OCI-LY1 (cell line): ENCODE measurements around the gene RAI1.

ENCODE experiments used
- H2AFZ ChIP-seq: fragments of 200-600 bp; sonication (generic), shearing (Covaris generic); 2 replicates; pipeline ENCODE4 v1.6.0; 2014; ENCODE audit warnings: antibody characterized with exemption, mild to moderate bottlenecking, low read length
- H3F3A ChIP-seq: fragments of 200-600 bp; sonication (generic), shearing (Covaris generic); 2 replicates; pipeline ENCODE4 v1.6.0; 2014; ENCODE audit warnings: mild to moderate bottlenecking, antibody characterized with exemption, low read length, moderate library complexity; ENCODE audit not compliant: insufficient read depth
- H3K27ac ChIP-seq: fragments of 200-600 bp; sonication (generic); 2 replicates; pipeline ENCODE4 v1.5.1; 2014; ENCODE audit warnings: low read length, mixed run types, mild to moderate bottlenecking, low read depth; ENCODE audit not compliant: poor library complexity, severe bottlenecking
- H3K27me3 ChIP-seq: fragments of 200-600 bp; sonication (generic); 2 replicates; pipeline ENCODE4 v1.6.0; 2014; ENCODE audit warnings: antibody characterized with exemption, mild to moderate bottlenecking, low read length, moderate library complexity; ENCODE audit not compliant: insufficient read depth
- H3K36me3 ChIP-seq: fragments of 200-600 bp; sonication (generic); 2 replicates; pipeline ENCODE4 v1.6.1; 2014; ENCODE audit warnings: mild to moderate bottlenecking, antibody characterized with exemption, low read length, moderate library complexity, mixed read lengths; ENCODE audit not compliant: insufficient read depth
- H3K4me1 ChIP-seq: fragments of 200-600 bp; sonication (generic); 2 replicates; pipeline ENCODE4 v1.5.1; 2014; ENCODE audit warnings: mild to moderate bottlenecking, low read length, moderate library complexity; ENCODE audit not compliant: insufficient read depth, severe bottlenecking
- H3K4me2 ChIP-seq: fragments of 200-600 bp; sonication (generic), shearing (Covaris generic); 2 replicates; pipeline ENCODE4 v1.6.1; 2014; ENCODE audit warnings: low read length
- H3K4me3 ChIP-seq: fragments of 200-600 bp; sonication (generic); 2 replicates; pipeline ENCODE4 v1.5.1; 2014; ENCODE audit warnings: low read length, low read depth, mild to moderate bottlenecking, mixed read lengths; ENCODE audit not compliant: poor library complexity, severe bottlenecking
- H3K79me2 ChIP-seq: fragments of 200-600 bp; shearing (Covaris generic); 2 replicates; pipeline ENCODE4 v1.6.1; 2016; ENCODE audit warnings: mixed run types, low read length, mixed read lengths; ENCODE audit not compliant: insufficient read depth
- H3K9ac ChIP-seq: fragments of 200-600 bp; sonication (generic), shearing (Covaris generic); 2 replicates; pipeline ENCODE4 v1.6.1; 2014; ENCODE audit warnings: mild to moderate bottlenecking, low read length, mixed read lengths
- H3K9me2 ChIP-seq: fragments of 200-600 bp; sonication (generic), shearing (Covaris generic); 2 replicates; pipeline ENCODE4 v1.6.1; 2014; ENCODE audit warnings: low read depth, mild to moderate bottlenecking, low read length, mixed read lengths
- H3K9me3 ChIP-seq: fragments of 200-600 bp; shearing (Covaris generic); 2 replicates; pipeline ENCODE4 v1.6.1; 2014; ENCODE audit warnings: low read length, mixed read lengths
- H4K20me1 ChIP-seq: fragments of 200-600 bp; sonication (generic), shearing (Covaris generic); 2 replicates; pipeline ENCODE4 v1.6.0; 2016; ENCODE audit warnings: mild to moderate bottlenecking, low read length; ENCODE audit not compliant: insufficient read depth
- EZH2 ChIP-seq: fragments of 200-600 bp; sonication (generic), shearing (Covaris generic); IDR thresholded peaks from 2 replicates; pipeline ENCODE4 v1.8.0; 2017; ENCODE audit warnings: borderline replicate concordance, mixed run types, mild to moderate bottlenecking, antibody characterized with exemption, low read length, moderate library complexity, mixed read lengths
- TF ChIP-seq, protein P1 (sequence below): fragments of 200-600 bp; sonication (generic), shearing (Covaris generic); IDR thresholded peaks from 2 replicates; pipeline ENCODE4 v1.5.1; 2017; ENCODE audit warnings: mild to moderate bottlenecking, antibody characterized with exemption, low read length, moderate library complexity, mixed read lengths

The RAI1 gene

DNA sequence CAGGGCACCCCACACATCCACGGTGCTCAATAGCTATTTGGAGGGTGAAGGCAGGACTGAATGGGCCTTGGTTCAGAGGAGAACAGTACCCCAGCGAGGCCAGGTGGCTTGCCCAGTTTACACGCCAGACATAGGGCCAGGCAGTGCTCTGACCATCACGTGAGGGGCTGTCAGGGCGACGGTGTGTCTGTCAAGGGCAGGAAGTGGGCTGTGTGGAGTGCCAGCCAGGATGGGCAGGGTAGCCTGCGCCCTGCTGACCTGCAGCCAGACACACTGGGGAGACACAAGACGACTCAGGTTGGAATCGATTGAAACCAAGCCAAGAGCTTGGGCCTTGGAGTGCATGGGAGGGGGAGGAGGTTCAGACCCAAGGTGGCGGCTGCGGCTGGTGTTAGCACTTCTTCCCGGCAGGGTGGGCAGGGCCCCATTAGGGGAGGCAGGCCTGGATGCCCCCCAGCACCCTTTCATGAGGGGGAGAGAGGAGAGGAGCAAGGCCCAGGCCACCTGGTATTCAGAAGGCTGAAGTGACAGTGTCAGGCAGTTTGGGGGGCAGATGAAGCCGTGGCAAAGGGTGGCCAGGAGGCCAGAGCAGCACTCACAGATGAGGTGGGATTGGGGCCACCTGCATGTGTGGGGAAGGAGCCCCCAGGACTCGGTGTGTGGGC lies 87.3 kb downstream of the RAI1 start:
- TF ChIP-seq EZH2 = no peak
- TF ChIP-seq, protein P1, sequence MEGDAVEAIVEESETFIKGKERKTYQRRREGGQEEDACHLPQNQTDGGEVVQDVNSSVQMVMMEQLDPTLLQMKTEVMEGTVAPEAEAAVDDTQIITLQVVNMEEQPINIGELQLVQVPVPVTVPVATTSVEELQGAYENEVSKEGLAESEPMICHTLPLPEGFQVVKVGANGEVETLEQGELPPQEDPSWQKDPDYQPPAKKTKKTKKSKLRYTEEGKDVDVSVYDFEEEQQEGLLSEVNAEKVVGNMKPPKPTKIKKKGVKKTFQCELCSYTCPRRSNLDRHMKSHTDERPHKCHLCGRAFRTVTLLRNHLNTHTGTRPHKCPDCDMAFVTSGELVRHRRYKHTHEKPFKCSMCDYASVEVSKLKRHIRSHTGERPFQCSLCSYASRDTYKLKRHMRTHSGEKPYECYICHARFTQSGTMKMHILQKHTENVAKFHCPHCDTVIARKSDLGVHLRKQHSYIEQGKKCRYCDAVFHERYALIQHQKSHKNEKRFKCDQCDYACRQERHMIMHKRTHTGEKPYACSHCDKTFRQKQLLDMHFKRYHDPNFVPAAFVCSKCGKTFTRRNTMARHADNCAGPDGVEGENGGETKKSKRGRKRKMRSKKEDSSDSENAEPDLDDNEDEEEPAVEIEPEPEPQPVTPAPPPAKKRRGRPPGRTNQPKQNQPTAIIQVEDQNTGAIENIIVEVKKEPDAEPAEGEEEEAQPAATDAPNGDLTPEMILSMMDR = no peak
- H3K79me2 ChIP-seq = no peaks in the 10 kb centered on the region
- H3K9me2 ChIP-seq = no peaks in the 10 kb centered on the region
- no peak overlapping the region for H3K4me2 ChIP-seq
- H3K4me3 ChIP-seq = no peak overlapping the region
- no peaks in the 10 kb centered on the region for H3F3A ChIP-seq
- no peaks in the 10 kb centered on the region for H4K20me1 ChIP-seq
- H3K27me3 ChIP-seq = no peaks in the 10 kb centered on the region
- no peaks in the 10 kb centered on the region for H3K9me3 ChIP-seq
- no peak overlapping the region for H2AFZ ChIP-seq
- peaks cover 46% of the 10 kb centered on the region for H3K4me1 ChIP-seq
- no peak overlapping the region for H3K9ac ChIP-seq
- no peaks in the 10 kb centered on the region for H3K36me3 ChIP-seq
- H3K27ac ChIP-seq = no peak overlapping the region

DNA sequence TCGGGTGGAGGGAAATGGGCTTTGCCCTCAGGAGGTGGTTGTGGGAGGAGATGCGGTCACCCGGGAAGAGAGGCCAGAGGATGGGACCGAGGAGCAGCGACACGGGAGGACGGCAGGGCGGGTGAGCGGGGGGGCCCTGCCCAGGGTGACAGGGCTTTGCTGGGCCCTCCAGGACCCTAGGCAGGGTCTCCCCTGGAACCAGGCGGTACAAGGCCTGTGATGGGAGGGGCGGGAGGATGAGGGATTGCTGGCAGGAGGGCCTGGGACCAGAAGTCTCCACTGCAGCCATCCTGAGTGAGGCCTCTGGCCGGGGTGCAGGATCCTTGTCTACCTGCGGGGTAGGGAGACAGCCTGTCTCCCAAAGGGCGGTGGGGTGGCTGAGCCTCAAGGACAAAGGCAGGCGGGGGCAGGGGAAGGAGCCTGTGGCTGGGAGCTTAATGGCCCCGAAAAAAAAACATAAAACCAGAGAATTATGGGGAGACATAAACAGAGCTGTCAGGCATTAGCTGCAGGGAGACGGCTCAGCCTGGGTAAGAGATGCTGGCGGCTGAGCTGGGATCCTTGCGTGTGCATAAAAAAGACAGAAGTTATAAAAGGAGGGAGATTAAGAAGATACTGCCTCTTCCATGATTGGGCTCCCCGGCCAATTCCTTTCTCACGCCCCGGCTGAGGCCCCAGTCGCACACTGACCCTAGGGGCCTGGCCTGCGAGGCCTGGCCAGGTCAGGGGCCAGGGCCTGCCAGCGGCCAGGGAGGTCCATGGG lies 88.8 kb downstream of the RAI1 start:
- no peaks in the 10 kb centered on the region for H3K9me3 ChIP-seq
- TF ChIP-seq EZH2 = no peak
- H3K9ac ChIP-seq = no peak overlapping the region

DNA sequence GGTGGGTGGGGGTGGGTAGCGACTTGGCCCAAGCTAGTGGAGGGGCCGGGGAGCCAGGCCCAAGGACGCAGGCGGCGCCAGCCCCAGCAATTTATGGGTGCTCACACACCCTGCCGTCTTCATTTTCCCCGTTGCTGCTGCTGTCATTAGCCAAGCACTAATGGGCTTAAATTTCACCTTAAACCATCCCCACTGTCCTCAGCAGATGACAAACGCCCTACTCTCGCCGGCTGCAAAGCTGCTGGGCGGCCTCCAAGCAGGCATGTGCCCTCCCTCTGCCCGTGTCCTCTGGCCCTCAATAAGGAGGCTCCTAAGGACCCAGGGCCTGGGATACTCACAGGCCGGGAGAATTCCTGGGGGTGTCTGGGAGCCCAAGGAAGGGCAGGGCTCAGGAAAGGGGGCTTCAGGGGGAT lies 89.4 kb downstream of the RAI1 start:
- H3K9me3 ChIP-seq = no peaks in the 10 kb centered on the region
- H3K27me3 ChIP-seq = no peaks in the 10 kb centered on the region
- no peak overlapping the region for H2AFZ ChIP-seq
- H4K20me1 ChIP-seq = no peaks in the 10 kb centered on the region
- H3K79me2 ChIP-seq = no peaks in the 10 kb centered on the region
- no peaks in the 10 kb centered on the region for H3K9me2 ChIP-seq
- H3K4me2 ChIP-seq = no peak overlapping the region
- peaks cover 26% of the 10 kb centered on the region for H3K4me1 ChIP-seq
- H3K9ac ChIP-seq = no peak overlapping the region
- no peak overlapping the region for H3K4me3 ChIP-seq
- H3K36me3 ChIP-seq = no peaks in the 10 kb centered on the region
- TF ChIP-seq, protein P1 = no peak
- no peak for TF ChIP-seq EZH2
- H3F3A ChIP-seq = no peaks in the 10 kb centered on the region
- H3K27ac ChIP-seq = no peak overlapping the region

More for the DNA sequence above, 88.8 kb downstream of the RAI1 start:
- Histone ChIP-seq H3K4me1 (peaks cover 32% of the 10 kb centered on the region), H3F3A (no peaks in the 10 kb centered on the region), H3K9me2 (no peaks in the 10 kb centered on the region), H3K27me3 (no peaks in the 10 kb centered on the region), H2AFZ (no peak overlapping the region), H3K79me2 (no peaks in the 10 kb centered on the region), H3K36me3 (no peaks in the 10 kb centered on the region), H3K27ac (no peak overlapping the region), H4K20me1 (no peaks in the 10 kb centered on the region), H3K4me2 (no peak overlapping the region), H3K4me3 (no peak overlapping the region)
